NCI-H2171 treated with DMSO at 0.1 percent for 48 hours (cell line): Measurements from ENCODE around the gene MAPK7.
A peak's percentile ranks its signal among the peaks of the same experiment; 100 is the strongest.

Source experiments
- DNase-seq: peaks from one replicate; lab custom pipeline; 2025; lab: John Stamatoyannopoulos, UW

Gene MAPK7

GRCh38 chr17:19363460-19364035 is 14.8 kb upstream of the MAPK7 start:
- no peak for DNase-seq

GRCh38 chr17:19364699-19365498 is 13.4 kb upstream of the MAPK7 start:
- no peak for DNase-seq

- DNase-seq, result no peak
These were observed 12.8 kb upstream of the MAPK7 start for GRCh38 chr17:19365499-19365817.

- DNase-seq, result no peak
These were observed 12.3 kb upstream of the MAPK7 start for GRCh38 chr17:19365833-19366636.

- no peak for DNase-seq
These were observed 11.7 kb upstream of the MAPK7 start for GRCh38 chr17:19366637-19366972.

- DNase-seq, result no peak
These were observed 10.1 kb upstream of the MAPK7 start for GRCh38 chr17:19368229-19368628.

GRCh38 chr17:19369107-19369778 is 9.1 kb upstream of the MAPK7 start:
- no peak for DNase-seq

- no peak for DNase-seq
These were observed 8.3 kb upstream of the MAPK7 start for GRCh38 chr17:19369846-19370492.

- DNase-seq, result no peak
These were observed 7.8 kb upstream of the MAPK7 start for GRCh38 chr17:19370493-19370960.

- DNase-seq, result no peak
These were observed 6.9 kb upstream of the MAPK7 start for GRCh38 chr17:19371259-19372010.

- DNase-seq, result no peak
These were observed 6.3 kb upstream of the MAPK7 start for GRCh38 chr17:19372011-19372370.

GRCh38 chr17:19372439-19372838 is 5.9 kb upstream of the MAPK7 start:
- DNase-seq, result no peak

- DNase-seq, result no peak
These were observed 5.3 kb upstream of the MAPK7 start for GRCh38 chr17:19372866-19373504.

GRCh38 chr17:19374136-19374535 is 4.2 kb upstream of the MAPK7 start:
- no peak for DNase-seq

- DNase-seq, result no peak
These were observed 2.6 kb upstream of the MAPK7 start for GRCh38 chr17:19375732-19376131.

- peak; percentile 39 for DNase-seq
These were observed 1.5 kb upstream of the MAPK7 start for GRCh38 chr17:19376811-19377210.

- DNase-seq, result peak; percentile 99
These were observed 489 bp upstream of the MAPK7 start for GRCh38 chr17:19377602-19378415.

GRCh38 chr17:19379361-19380065 is 1.2 kb downstream of the MAPK7 start:
- DNase-seq, result no peak
